HG03135 (cell line): ENCODE measurements around the gene LLGL2.

Source experiments
- ATAC-seq: cut with Tn5 transposase; IDR thresholded peaks from one replicate; pipeline ENCODE4 v1.9.1; 2021; ENCODE audit warnings: mild to moderate bottlenecking, moderate library complexity; ENCODE audit not compliant: unreplicated experiment

The LLGL2 gene

DNA sequence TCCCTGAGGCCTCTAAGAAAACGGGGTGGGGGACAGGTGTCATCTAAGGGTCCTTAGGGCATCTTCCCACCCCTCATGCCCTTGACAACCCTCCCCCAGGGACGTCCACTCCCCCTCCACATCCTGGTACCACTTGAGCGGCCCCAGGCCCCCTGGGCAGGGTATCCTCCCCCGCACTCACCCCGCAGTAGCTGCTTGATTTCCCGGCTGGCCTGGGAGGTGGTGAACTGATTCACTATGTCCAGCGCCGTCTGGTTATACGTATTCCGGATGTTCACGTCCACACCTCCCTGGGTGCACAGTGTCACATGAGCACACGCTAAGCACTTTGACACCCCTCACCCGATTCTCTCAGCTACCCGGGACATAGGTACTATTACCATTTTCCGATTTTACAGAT is 19.9 kb upstream of the LLGL2 start:
- ATAC-seq, result no peak

DNA sequence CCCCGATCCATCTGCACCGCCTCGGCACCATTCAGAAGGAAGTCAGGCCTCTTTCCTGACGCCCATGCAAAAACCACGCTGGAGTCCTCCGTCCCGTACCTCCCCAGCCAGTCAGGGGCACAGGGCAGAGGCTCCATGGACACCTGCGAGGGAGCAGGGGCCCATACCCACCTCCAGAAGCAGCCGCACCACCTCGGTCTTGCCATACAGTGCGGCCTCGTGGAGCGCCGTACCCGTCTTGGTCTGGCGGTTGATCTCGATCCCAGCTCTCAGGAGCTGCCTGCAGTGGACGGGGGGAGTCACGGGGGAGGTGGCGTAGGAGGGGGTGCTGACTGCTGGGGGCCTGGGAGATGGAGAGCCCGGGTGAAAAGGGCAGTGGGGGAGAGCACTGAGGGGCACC is 19.4 kb upstream of the LLGL2 start:
- no peak for ATAC-seq

DNA sequence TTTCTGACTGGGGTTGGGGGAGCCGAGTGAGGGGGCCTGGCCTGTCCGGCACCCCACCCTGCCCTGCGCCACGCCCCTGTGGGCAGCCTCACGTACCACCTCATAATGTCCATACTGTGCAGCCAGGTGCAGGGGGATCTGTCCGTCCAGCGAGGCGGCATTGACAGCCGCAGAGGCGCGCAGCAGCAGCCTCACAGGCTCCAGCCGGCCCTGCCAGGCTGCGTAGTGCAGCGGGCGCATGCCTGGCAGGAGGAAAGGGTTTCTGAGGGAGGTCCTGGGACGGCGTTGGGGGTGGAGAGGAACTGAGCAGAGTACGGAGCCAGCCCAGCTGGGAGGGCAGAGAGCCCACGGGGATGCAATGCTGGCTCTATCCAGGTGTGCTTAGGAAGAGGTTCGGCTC is 18.6 kb upstream of the LLGL2 start:
- ATAC-seq, result no peak

DNA sequence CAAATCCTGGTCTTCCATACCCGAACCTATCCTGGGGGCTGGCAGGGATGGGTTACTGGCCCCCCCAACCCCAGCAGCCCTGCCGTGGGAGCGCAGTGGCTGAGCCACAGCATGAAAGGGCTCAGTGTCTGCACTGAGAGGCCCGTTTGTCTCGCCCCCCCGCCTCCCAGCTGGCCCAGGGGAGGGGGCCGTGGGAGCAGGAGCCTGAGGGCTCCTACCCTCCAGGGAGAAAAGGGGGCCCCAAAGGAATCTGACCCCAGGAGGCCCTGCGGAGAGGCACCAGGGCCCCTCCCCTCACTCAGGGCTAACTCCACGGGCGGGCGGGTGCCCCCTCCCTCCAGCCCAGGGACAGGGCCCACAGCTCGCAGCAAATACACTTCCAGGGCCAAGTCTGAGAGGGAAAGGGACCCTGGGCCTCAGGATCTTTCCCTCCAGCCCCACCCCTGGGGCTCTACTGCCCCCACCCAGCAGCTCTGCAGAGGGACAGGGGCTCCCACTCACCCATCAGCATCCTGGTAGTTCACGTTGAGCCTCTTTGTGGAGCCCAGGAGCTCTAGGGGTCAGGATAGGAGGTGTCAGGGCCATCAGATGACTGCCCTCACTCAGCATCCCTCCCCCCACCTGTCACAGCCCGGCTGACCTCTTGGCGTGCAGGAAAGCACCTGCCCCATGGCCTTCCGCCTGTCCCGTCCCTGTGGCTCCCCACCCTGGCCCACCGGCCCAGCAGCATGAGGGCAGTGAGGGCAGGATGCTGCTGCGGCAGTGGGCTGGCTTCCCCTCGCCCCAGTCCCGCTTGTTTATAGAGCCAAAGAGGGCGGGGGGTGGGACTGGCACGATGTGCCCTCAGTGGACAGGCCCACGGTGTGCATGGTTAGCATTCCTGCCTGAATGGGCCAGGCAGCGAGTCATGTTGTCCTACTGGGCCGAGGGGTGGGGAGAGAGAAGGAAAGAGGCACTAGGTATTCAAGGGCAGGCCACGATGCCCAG is 17.5 kb upstream of the LLGL2 start:
- no peak for ATAC-seq

DNA sequence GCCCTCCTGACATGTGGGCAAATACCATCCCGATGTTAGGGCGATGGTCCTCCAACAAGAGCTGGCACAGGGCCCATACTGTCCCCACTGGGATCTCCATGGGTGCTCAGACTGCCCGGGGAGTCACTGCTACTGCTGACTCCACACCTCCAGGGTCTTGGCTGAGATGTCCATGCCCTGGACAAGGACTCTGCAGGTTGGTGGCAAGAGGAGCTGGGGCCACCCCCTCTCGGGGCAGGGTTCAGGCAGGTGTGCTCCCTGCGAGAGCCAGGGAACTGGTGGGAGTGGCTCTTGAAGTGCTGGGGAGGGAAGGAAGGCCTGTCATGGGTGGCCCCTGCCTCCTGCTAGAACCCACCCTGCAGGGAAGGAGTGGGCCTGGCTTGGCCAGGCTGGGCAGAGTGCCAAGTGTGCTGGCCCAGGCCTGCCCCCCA is 16.6 kb upstream of the LLGL2 start:
- ATAC-seq, result no peak

DNA sequence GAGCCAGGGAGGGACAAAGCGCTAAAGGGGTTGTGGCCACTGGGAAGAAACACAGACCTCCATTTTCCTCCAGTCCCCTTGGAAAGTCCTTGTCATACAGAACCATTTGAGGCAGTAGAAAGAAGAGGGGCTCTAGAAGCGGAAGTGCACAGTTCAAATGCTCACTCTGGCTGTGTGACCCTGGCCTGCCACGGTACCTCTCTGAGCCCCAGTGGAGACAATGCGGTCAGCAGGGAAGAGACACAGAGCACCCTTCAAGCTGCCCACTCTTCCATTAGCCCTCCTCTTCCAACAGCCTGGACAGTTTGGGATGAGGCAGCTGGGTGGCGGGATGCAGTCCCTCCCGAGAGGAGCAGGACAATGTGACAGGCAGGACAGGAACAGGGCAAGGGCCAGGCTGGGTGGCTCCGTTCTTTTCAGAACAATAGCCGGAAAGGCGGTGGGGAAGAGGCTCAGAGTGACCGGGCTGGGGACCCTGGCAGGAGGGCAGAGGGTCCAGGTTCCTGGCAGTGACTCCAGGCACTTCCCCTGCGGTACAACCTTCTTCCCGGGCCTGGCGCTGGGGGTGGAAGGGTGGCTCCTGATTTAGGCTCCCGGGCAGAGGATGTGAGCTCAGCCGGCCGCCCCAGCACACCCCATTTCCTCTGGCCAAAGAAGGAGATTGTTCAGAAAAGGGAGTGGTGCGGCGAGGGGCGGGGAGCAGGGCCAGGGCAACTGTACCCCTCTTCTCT is 15.8 kb upstream of the LLGL2 start:
- no peak for ATAC-seq

DNA sequence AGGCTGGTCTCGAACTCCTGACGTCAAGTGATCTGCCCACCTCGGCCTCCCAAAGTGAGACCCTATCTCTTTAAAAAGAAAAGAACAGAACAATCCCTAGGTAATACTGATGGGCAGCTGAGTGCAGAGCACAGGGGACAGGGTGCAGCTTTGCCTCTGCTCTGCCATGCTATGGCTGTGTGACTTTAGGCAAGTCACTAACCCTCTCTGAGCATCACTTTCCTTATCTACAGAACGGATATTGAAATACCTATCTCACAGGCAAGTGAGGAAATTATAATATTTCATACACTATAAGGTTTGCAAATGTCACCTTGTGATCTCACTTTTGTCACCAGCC is 14.3 kb upstream of the LLGL2 start:
- ATAC-seq, result no peak

DNA sequence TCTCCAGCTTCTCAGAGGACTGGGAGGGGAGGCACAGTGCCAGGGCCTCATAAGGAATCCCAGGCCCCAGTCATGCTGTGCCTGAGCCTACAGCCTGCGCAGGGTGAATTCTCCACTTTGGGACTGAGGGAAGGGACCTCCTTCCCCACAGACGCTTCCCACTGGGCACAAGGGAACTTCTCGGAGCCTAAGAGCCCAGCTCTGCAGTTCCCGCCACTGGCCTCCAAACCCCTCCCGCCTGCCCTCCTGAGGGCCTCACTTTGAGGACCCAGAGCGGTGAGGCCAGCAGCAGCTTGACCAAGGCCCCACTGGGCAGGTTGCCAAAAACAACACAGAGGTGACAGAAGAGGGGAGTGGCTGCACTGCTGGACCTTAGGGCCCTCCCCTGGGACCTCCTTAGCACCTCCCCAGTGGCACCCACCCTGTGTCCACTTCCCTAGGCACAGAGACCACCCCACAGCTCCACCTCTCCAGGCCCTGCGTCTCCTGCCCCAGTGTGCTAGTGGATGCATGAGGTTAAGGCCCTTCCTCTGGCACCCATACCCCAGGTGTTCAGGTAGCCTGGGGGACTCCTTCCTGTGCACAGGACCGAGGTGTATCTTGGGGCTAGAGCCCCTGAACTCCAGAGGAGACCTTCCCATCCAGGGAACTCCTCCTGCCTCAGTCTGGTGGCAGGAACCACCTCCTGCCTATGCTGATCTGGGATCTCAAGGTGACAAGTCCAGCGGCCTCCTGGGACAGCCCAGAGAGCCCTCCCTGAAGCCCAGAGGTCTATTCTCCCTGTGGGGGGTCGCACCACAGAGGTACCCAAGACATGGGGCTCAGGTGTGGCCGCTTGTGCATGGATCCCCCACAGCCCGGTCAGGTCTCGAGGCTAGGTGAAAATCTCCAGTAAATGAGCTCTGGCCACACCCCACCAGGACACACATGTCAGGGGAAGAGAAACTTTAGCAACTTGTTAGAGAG is 13.6 kb upstream of the LLGL2 start:
- no peak for ATAC-seq

DNA sequence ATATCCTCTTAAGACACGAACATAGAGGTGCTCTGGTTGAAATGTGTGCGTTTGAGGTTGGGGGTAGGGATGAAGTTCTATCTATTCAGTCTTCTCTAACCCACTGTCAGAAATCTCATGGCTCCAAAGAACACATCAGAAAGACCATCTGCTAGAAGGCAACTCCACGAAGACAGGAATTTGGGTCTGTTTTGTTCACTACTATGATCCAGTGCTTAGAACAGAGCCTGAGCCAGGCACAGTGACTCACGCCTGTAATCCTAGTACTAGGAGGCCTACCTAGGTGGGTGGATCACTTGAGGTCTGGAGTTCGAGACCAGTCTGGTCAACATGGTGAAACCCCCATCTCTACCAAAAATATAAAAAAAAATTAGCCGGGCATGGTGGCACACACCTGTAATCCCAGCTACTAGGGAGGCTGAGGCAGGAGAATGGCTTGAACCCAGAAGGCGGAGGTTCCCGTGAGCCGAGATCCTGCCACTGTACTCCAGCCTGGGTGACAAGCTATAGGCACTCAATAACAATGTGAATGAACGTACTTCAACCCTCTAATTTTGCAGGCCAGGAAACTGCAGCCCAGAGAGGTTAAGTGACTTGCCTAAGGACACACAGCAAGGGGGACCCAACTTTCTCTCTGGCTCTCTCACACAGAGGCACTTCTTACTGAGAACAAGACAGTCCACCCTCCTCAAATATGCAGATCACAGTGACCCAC is 12.4 kb upstream of the LLGL2 start:
- ATAC-seq, result no peak

DNA sequence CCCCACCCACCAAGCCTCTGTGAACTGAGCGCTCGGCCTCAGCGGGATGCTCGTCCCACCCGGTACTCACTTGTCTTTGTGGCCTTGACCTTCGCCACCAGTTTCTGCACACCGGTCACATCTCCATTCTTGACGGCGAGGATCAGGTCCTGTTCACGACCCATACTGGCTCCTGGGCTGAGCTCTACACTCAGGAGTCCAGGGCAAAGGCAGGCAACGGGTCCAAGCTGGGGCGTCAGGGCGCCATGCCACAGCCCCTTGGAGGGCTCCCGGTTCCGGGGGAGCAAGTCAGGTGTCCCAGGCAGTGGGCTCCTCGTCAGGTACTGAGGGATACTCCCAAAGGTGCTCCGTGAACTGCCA is 11.9 kb upstream of the LLGL2 start:
- no peak for ATAC-seq

DNA sequence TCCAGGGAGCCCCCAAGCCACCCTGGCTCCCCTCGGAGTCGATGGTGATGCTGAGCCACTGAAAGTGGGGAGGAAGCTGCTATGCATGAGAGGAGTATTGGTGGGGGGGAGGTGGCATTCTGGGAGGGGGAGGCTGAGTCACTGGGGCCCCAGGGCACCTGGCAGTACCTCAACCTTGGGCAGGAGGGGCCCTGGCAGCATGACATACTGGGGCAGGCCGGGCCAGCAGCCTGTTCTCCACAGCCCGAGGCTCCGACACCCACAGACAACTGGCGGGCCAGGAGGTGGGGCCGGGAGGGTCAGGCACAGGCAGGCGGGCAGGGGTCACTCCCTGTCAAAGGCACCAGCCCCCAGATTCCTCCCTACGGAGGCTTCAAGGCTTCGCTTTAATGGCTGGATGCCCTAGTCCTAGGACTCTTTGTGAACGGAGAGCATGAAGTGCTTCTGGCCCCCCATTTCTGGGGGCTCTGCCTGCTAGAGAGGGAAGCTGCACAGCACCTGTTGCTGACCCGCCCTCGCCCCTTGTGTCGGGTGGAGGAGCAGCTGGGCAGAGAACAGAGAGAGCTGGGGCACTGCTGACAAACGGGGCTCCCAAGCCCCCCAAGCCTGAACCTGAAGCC is 11.1 kb upstream of the LLGL2 start:
- no peak for ATAC-seq

DNA sequence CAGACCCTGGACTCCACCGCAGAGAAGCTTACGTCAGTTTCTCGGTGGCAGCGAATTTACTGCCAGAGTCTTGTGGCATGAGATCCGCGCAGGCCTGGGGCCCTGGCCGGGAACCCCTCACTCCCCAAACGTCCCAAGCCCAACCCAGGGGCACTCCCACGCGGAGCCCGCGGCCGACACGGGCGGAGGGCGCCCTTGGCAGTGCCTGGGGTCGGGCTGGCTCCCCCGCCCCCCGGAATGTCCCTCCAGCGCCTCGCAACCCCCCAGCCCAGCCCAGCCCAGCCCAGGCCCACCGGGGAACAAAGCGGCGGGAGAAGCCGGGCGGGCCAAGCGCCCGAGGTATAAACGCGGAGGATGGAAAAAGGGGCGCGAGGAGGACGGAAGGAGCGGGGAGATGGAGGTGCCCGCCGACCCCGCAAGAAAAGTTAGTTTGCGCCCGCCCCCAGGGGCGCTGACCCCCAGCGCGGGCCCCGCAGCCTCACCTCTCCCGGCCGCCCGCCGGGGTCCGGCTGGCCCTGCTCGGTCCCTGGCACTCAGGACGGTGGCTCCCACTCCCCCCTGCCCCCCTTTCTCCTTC is 10.5 kb upstream of the LLGL2 start:
- no peak for ATAC-seq

DNA sequence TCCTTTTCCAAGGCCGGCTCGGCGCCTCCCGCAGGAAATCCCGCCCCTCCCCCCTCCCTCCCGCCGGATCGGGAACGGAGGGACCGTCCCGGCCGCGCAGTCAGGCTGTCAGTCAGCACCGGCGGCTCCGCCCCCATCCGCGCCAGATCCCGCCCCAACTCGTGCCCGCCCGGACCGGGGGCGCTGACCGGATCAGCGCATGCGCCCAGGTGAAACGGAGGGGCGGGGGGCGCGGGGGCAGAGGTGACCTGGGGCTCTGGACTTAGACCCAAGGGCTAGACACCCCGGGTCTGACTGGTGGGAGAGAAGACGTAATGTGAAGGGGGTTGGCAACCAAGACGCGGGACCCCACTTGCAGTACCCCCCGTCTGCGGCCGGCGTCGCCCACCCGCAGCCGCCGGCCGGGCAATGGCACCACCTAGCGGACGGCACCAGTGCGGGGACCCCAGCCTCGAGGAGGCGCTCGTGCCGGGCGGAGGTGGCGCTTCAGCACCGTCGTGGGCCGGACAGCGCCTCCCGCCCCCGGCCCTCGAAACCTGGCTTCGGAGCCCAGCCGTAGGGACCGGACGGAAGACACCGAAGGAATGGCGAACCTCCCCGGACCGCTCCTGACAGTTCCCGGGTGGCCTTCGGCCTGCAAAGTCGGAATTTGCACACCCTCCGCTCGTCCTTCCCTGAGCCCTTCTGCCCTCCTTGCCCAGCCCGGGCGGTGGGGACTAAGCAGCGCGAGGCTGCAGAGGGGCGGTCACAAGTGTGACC is 9.8 kb upstream of the LLGL2 start, which contains the start of gene CASKIN2:
Gene CASKIN2, minus strand, starts transcription at position 42 of the 759 bp plus-strand sequence. CDS start 1,733 bp downstream, outside the sequence.
- ATAC-seq, result peak; percentile 50

DNA sequence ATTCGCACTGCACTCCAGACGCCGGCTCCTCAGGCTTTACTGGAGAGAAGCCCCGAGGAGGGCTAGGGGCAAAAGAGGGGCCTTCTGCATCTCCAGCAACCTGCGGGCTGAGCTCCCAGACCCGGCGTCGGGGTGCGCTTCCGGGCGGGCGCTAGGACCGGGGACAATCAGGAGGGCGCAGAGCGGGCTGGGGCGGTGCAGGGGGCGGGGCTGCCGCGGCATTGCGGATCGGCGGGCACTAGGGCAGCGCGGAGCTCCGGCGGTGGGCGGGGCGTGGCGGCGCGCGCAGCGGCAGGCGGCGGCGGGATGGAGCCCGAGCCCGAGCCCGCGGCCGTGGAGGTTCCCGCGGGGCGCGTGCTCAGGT is 9.3 kb upstream of the LLGL2 start, which contains the start of gene TSEN54:
Gene TSEN54, plus strand, starts transcription at position 274 of the 364 bp plus-strand sequence. Its CDS starts 33 bp downstream, at position 307.
- peak; percentile 57 for ATAC-seq

DNA sequence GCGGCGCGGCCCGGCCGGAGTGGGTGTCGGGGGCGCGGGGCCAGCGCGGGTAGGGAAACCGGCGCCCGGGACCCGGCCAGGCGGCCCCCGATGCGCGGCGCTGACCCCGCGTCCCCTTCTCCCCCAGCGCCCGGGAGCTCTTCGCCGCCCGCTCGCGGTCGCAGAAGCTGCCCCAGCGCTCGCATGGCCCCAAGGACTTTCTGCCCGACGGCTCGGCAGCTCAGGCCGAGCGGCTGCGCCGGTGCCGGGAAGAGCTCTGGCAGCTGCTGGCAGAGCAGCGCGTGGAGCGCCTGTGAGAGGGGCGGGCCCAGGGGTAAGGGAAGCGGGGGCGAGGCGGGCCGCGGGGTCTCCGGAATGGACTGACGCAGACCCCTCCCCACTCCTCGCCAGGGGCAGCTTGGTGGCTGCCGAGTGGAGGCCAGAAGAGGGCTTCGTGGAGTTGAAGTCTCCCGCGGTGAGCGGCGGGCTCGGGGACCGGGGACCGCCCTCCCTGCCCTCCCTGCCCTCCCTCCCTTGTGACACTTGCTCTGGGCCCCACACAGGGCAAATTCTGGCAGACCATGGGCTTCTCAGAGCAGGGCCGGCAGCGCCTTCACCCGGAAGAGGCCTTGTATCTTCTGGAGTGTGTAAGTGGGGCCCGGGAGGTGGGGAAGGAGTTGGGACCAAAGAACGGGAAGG is 8.7 kb upstream of the LLGL2 start:
- ATAC-seq, result peak; percentile 13

DNA sequence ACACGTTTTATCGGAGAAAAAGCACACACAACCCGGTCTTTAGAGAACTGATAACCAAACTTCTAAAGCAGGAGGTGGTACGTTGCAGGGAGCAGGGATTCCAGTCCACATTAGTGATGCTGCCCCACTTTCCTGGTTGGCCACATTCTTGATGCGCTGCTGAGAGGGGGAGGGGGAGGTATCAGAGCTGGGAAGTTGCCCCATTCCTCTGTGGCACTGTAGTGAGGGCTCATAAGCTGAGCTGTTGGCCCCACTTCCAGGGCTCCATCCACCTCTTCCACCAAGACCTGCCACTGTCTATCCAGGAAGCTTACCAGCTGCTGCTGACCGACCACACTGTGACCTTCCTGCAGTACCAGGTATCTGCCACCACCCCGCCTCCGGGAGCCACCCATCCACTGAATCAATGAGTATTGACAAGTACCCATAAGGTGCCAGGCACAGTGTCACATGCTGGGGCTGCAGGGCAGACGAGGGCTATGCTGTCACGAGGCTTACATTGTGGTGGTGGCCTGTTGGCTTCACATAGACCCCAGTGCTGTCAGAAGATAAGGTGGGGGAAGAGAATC is 8.1 kb upstream of the LLGL2 start:
- no peak for ATAC-seq

DNA sequence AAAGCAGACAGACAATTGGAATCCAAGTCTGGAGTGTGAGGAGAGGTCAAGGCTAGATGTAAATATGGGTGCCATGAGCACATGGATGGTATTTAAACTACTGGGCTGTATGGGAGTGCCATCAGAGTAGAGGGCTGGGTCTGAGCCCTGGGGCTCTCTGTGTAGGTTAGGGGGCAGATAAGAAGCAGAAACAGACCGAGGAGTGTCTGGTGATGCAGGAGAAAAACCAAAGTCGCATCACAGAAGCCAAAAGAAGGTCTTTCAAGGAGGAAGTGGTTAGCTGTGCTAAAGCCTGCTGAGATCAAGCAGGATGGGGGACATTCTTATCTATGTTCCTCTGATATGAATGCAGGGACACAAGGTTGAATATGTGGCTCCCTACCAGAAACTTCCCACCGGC is 7.3 kb upstream of the LLGL2 start:
- no peak for ATAC-seq
